Trophoblast cell (in vitro differentiated cells and primary cell): ENCODE measurements around the gene FGF18.
A peak's percentile ranks its signal among the peaks of the same experiment; 100 is the strongest.

Experiments used
- DNase-seq, 2 donors: peaks; one replicate each; pipeline ENCODE4 v3.0.0-alpha.2; 2016
- H2AFZ ChIP-seq: 2 replicates; pipeline ENCODE4 v1.6.1; 2013; ENCODE audit warnings: low read length, moderate library complexity, mild to moderate bottlenecking; ENCODE audit not compliant: insufficient read depth, poor library complexity
- H2AK5ac ChIP-seq: 2 replicates; pipeline ENCODE4 v1.6.1; 2013; ENCODE audit warnings: mild to moderate bottlenecking, low read length
- H2BK120ac ChIP-seq: 2 replicates; pipeline ENCODE4 v1.6.1; 2013; ENCODE audit warnings: low read length, mild to moderate bottlenecking, moderate library complexity; ENCODE audit not compliant: insufficient read depth, poor library complexity
- H2BK12ac ChIP-seq: 2 replicates; pipeline ENCODE4 v1.6.1; 2013; ENCODE audit warnings: mild to moderate bottlenecking, low read length, moderate library complexity
- H2BK5ac ChIP-seq: 2 replicates; pipeline ENCODE4 v1.6.1; 2013; ENCODE audit warnings: low read length, low read depth, moderate library complexity, mild to moderate bottlenecking; ENCODE audit not compliant: poor library complexity
- H3K14ac ChIP-seq: 2 replicates; pipeline ENCODE4 v1.6.1; 2013; ENCODE audit warnings: mild to moderate bottlenecking, low read length
- H3K18ac ChIP-seq: 2 replicates; pipeline ENCODE4 v1.6.1; 2013; ENCODE audit warnings: mild to moderate bottlenecking, low read length
- H3K23ac ChIP-seq: 2 replicates; pipeline ENCODE4 v1.6.1; 2013; ENCODE audit warnings: low read length
- H3K27ac ChIP-seq: 2 replicates; pipeline ENCODE4 v1.5.1; 2013; ENCODE audit warnings: low read depth, mild to moderate bottlenecking, inconsistent platforms, low read length, moderate library complexity
- H3K27me3 ChIP-seq: 2 replicates; pipeline ENCODE4 v1.6.1; 2013; ENCODE audit warnings: inconsistent platforms, mild to moderate bottlenecking, low read length, moderate library complexity; ENCODE audit not compliant: insufficient read depth
- H3K36me3 ChIP-seq, 2 experiments: 1 replicate in 1 of 2; 2 replicates in 1 of 2; pipeline ENCODE4 v1.6.1; 2013; ENCODE audit warnings: low read length in 2 of 2, mild to moderate bottlenecking in 2 of 2, moderate library complexity in 1 of 2; ENCODE audit not compliant: insufficient read depth in 2 of 2, control insufficient read depth in 1 of 2
- H3K4ac ChIP-seq: 2 replicates; pipeline ENCODE4 v1.6.1; 2013; ENCODE audit warnings: low read depth, mild to moderate bottlenecking, low read length, moderate library complexity
- H3K4me1 ChIP-seq, 2 experiments: 1 replicate in 1 of 2; 2 replicates in 1 of 2; pipeline ENCODE4 v1.6.1; 2013; ENCODE audit warnings: low read length in 2 of 2, mild to moderate bottlenecking in 2 of 2, moderate library complexity in 1 of 2; ENCODE audit not compliant: insufficient read depth in 2 of 2, control insufficient read depth in 1 of 2
- H3K4me2 ChIP-seq: 2 replicates; pipeline ENCODE4 v1.6.1; 2013; ENCODE audit warnings: inconsistent platforms, mild to moderate bottlenecking, low read length, moderate library complexity
- H3K4me3 ChIP-seq: 2 replicates; pipeline ENCODE4 v1.5.1; 2013; ENCODE audit warnings: mild to moderate bottlenecking, low read depth, low read length, inconsistent platforms
- H3K79me1 ChIP-seq: one replicate; pipeline ENCODE4 v1.6.1; 2013; ENCODE audit warnings: low read length
- H3K79me2 ChIP-seq: 2 replicates; pipeline ENCODE4 v1.6.1; 2013; ENCODE audit warnings: low read length, mild to moderate bottlenecking; ENCODE audit not compliant: control insufficient read depth, insufficient read depth, poor library complexity
- H3K9ac ChIP-seq: 2 replicates; pipeline ENCODE4 v1.6.1; 2013; ENCODE audit warnings: mild to moderate bottlenecking, low read length
- H3K9me3 ChIP-seq: 2 replicates; pipeline ENCODE4 v1.6.1; 2013; ENCODE audit warnings: low read depth, mild to moderate bottlenecking, control low read depth, inconsistent platforms, low read length; ENCODE audit not compliant: insufficient read depth
- H4K12ac ChIP-seq: 2 replicates; pipeline ENCODE4 v1.6.1; 2013; ENCODE audit warnings: low read depth, mild to moderate bottlenecking, low read length, moderate library complexity
- H4K8ac ChIP-seq: 2 replicates; pipeline ENCODE4 v1.6.1; 2013; ENCODE audit warnings: low read depth, mild to moderate bottlenecking, low read length, moderate library complexity
- H4K91ac ChIP-seq: one replicate; pipeline ENCODE4 v1.6.1; 2013; ENCODE audit warnings: low read depth, mild to moderate bottlenecking, low read length, moderate library complexity
- WGBS: extraction: QIAGEN DNeasy Blood & Tissue Kit; methylation state at CpG from one replicate; pipeline ENCODE4 v1.1.7; 2013; ENCODE audit warnings: missing lambda C conversion rate; ENCODE audit not compliant: insufficient read length, insufficient coverage; ENCODE audit errors: extremely low coverage; 5-methylcytosine and 5-hydroxymethylcytosine counted together

Gene FGF18

DNA sequence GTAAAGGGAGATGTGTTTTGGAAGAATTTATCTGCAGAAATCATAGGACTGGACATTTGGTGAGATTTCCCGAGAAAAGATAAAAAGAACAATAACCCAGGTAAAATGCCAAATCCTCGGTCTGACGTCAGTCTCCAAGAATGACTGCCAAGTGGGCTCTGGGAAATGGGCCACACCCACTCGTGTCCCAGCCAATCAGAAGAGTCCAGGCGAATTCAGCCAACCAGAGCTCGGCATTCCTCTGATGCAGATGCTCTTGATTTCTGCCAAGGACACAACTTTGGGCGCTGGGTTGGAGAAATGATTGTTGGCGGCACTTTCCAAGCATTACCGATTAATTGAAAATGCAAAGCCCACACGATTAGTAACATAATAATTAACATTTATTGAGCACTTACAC lies 73.3 kb downstream of the FGF18 start:
- Histone ChIP-seq H2BK120ac (no peak overlapping the region), H2AFZ (no peak overlapping the region), H4K8ac (no peak overlapping the region), H3K23ac (no peak overlapping the region), H4K91ac (no peak overlapping the region), H3K79me1 (peaks cover 4% of the 10 kb centered on the region), H3K9me3 (no peaks in the 10 kb centered on the region), H3K4ac (no peak overlapping the region), H2BK12ac (no peak overlapping the region), H3K9ac (no peak overlapping the region), H3K14ac (no peak overlapping the region), H3K36me3 (no peaks in the 10 kb centered on the region), H4K12ac (no peak overlapping the region), H3K4me2 (no peak overlapping the region), H3K27me3 (no peaks in the 10 kb centered on the region), H3K4me3 (no peak overlapping the region), H2AK5ac (no peak overlapping the region), H2BK5ac (no peak overlapping the region), H3K79me2 (no peaks in the 10 kb centered on the region), H3K4me1 (peaks cover 16 to 17% of the 10 kb centered on the region in 2 experiments), H3K18ac (no peak overlapping the region), H3K27ac (no peak overlapping the region)
- no peak for DNase-seq
- no CpG with 5 or more reads among the region's 10 CpGs for WGBS

DNA sequence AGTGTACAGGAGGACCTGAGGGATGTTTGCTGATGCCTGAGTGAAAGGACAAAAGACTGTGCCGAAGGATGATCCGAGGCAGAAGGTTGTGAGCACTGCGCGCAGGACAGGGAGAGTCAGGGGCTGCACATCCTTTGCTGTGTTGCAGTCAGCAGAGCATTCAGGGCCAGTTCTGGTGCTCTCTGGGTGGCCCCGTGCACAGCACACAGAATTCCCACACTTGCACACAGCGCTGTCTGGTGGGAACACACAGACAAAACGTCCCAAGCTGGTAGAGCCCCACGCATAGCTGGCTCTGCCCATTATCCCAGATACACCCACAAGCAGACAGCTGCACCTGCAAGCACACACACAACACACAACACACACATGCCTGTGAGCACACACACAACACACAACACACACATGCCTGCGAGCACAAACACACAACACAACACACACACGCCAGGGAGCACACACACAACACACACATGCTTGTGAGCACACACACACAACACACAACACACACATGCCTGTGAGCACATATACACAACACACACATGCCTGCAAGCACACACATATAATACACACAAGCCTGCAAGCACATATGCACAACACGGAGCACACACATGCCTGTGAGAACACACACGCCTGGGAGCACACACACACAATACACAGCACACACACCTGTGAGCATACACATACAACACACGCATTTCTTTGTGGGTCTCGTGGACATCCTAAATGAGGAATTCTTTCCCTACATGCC lies 74.4 kb downstream of the FGF18 start:
- WGBS = no CpG with 5 or more reads among the region's 14 CpGs

DNA sequence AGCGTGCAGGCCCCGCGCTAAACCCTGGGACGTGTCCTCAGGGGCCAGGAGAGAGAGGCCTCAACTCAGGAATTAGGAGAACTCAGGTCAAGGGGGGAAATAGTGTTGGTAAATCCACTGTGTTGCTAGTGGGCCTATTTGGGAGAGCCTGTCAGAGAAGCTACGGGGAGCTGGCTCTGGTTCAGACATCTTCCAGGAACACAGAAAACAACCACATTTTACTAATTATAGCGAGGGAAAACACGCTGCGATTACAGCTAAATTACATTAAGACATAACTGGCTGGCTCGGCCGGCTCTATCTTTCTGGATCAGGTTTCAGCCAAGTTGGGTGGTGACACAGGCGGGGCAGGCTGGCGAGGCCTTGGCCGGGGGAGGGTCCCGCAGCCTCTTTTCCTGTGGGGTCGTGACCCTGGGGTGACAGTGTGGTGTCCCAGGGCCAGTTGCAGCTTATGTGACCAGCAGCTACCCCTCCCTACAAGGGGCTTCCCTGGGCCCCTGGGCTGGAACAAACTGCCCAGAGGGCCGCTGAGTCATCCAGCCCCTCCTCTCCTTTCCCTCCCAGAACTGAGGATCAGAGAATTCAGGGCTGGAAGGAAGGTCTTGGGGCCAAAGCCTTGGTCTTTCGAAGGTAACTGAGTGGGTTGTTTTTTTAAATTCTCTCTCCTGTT lies 75.1 kb downstream of the FGF18 start:
- H3K4me3 ChIP-seq = no peak overlapping the region
- no peak overlapping the region for H3K9ac ChIP-seq
- H2BK12ac ChIP-seq = no peak overlapping the region
- H3K4me1 ChIP-seq = peaks cover 16 to 17% of the 10 kb centered on the region in 2 experiments
- no peak overlapping the region for H4K12ac ChIP-seq
- no peaks in the 10 kb centered on the region for H3K9me3 ChIP-seq
- DNase-seq = peak; percentile 39 to 46
- peak overlapping the region; percentile 43 for H2BK5ac ChIP-seq
- H3K36me3 ChIP-seq = no peaks in the 10 kb centered on the region
- H2BK120ac ChIP-seq = peak overlapping the region; percentile 24
- peak overlapping the region; percentile 32 for H4K8ac ChIP-seq
- no peak overlapping the region for H3K18ac ChIP-seq
- H3K4ac ChIP-seq = no peak overlapping the region
- no peak overlapping the region for H3K14ac ChIP-seq
- H3K27ac ChIP-seq = peak overlapping the region; percentile 30
- peak overlapping the region; percentile 54 for H4K91ac ChIP-seq
- H2AK5ac ChIP-seq = no peak overlapping the region
- no peaks in the 10 kb centered on the region for H3K79me2 ChIP-seq
- H2AFZ ChIP-seq = peak overlapping the region; percentile 47
- no CpG with 5 or more reads among the region's 17 CpGs for WGBS
- H3K23ac ChIP-seq = no peak overlapping the region
- H3K4me2 ChIP-seq = peak overlapping the region; percentile 23
- H3K27me3 ChIP-seq = no peaks in the 10 kb centered on the region
- H3K79me1 ChIP-seq = peaks cover 4% of the 10 kb centered on the region

More for the DNA sequence above, 74.4 kb downstream of the FGF18 start:
- H4K12ac ChIP-seq = no peak overlapping the region
- peaks cover 4% of the 10 kb centered on the region for H3K79me1 ChIP-seq
- no peak for DNase-seq
- no peak overlapping the region for H3K4me3 ChIP-seq
- H3K14ac ChIP-seq = no peak overlapping the region
- no peak overlapping the region for H4K91ac ChIP-seq
- H3K27ac ChIP-seq = peak overlapping the region; percentile 30
- no peak overlapping the region for H2AK5ac ChIP-seq
- no peak overlapping the region for H2BK5ac ChIP-seq
- H3K79me2 ChIP-seq = no peaks in the 10 kb centered on the region
- H3K23ac ChIP-seq = no peak overlapping the region
- no peak overlapping the region for H2BK120ac ChIP-seq
- no peak overlapping the region for H4K8ac ChIP-seq
- H3K18ac ChIP-seq = no peak overlapping the region
- H3K4ac ChIP-seq = no peak overlapping the region
- no peaks in the 10 kb centered on the region for H3K36me3 ChIP-seq
- H3K4me2 ChIP-seq = peak overlapping the region; percentile 23
- no peaks in the 10 kb centered on the region for H3K27me3 ChIP-seq
- H2AFZ ChIP-seq = no peak overlapping the region
- no peaks in the 10 kb centered on the region for H3K9me3 ChIP-seq
- H3K9ac ChIP-seq = no peak overlapping the region
- peaks cover 16 to 17% of the 10 kb centered on the region in 2 experiments for H3K4me1 ChIP-seq
- H2BK12ac ChIP-seq = no peak overlapping the region

DNA sequence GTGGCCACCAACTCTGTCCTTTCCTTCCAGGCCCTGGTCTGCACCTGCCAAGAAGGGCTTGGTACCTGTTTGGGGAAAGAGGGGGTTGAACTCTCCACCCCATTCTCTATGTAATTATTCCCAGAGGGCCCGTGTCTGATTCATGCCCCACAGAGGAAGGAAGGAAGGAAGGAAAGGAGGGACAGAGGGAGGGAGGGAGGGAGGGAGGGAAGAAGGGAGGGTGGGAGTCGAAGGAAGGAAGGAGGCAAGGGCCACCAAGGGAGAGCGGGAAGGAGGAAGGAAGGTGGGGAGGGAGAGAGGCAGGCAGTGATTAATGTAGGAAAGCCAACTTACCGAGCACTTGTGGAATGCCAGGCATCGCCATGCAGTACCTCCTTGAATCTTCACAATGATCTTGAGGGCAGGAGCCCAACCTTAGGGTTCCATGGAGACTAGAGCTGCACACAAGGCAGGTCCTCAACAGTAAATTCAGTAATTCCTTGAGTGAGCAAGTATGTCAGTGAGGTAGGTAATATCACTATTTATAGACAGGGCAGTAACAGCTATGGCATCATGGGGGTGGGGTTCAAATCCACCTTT lies 75.8 kb downstream of the FGF18 start:
- H2AK5ac ChIP-seq = no peak overlapping the region
- no peaks in the 10 kb centered on the region for H3K9me3 ChIP-seq
- no peaks in the 10 kb centered on the region for H3K27me3 ChIP-seq
- H3K4ac ChIP-seq = no peak overlapping the region
- H3K23ac ChIP-seq = no peak overlapping the region
- H3K4me1 ChIP-seq = peaks cover 16 to 17% of the 10 kb centered on the region in 2 experiments
- peak overlapping the region; percentile 32 for H2BK12ac ChIP-seq
- no peak overlapping the region for H3K14ac ChIP-seq
- peaks cover 4% of the 10 kb centered on the region for H3K79me1 ChIP-seq
- H3K4me3 ChIP-seq = no peak overlapping the region
- peak overlapping the region; percentile 23 for H3K4me2 ChIP-seq
- no peak overlapping the region for H2AFZ ChIP-seq
- no peaks in the 10 kb centered on the region for H3K79me2 ChIP-seq
- no CpG with 5 or more reads among the region's 5 CpGs for WGBS
- H2BK5ac ChIP-seq = peak overlapping the region; percentile 43
- no peak overlapping the region for H3K9ac ChIP-seq
- peak overlapping the region; percentile 30 for H3K27ac ChIP-seq
- no peak overlapping the region for H3K18ac ChIP-seq
- H4K8ac ChIP-seq = no peak overlapping the region
- peak overlapping the region; percentile 54 for H4K91ac ChIP-seq
- DNase-seq = no peak
- no peak overlapping the region for H4K12ac ChIP-seq
- H2BK120ac ChIP-seq = peak overlapping the region; percentile 24
- H3K36me3 ChIP-seq = no peaks in the 10 kb centered on the region
